HG03520 (cell line): Measurements from ENCODE around the gene CFAP65.

Experiments
- ATAC-seq: cut with Tn5 transposase; IDR thresholded peaks from one replicate; pipeline ENCODE4 v1.9.1; 2021; ENCODE audit warnings: mild to moderate bottlenecking, moderate library complexity; ENCODE audit not compliant: unreplicated experiment

The CFAP65 gene

DNA sequence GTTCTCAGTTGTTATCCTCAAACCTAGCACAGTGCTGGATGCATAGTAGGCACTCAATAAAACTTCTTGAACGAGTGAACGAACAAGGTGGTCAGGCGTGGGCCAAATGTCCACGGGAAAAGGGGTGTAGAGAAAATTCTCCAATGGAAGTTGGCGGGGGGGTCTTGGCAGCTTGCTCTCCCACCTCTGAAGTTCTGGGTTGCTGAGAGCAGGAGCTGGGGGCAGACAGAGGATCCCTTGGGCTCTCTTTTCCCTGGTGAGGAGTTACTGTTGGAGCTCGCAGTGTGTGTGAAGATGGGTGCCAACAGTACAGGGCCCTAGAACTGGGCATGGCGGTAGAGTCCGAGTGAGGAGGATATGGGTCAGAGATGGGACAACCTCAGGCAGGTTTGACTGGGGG is 45.8 kb downstream of the CFAP65 start:
- no peak for ATAC-seq

DNA sequence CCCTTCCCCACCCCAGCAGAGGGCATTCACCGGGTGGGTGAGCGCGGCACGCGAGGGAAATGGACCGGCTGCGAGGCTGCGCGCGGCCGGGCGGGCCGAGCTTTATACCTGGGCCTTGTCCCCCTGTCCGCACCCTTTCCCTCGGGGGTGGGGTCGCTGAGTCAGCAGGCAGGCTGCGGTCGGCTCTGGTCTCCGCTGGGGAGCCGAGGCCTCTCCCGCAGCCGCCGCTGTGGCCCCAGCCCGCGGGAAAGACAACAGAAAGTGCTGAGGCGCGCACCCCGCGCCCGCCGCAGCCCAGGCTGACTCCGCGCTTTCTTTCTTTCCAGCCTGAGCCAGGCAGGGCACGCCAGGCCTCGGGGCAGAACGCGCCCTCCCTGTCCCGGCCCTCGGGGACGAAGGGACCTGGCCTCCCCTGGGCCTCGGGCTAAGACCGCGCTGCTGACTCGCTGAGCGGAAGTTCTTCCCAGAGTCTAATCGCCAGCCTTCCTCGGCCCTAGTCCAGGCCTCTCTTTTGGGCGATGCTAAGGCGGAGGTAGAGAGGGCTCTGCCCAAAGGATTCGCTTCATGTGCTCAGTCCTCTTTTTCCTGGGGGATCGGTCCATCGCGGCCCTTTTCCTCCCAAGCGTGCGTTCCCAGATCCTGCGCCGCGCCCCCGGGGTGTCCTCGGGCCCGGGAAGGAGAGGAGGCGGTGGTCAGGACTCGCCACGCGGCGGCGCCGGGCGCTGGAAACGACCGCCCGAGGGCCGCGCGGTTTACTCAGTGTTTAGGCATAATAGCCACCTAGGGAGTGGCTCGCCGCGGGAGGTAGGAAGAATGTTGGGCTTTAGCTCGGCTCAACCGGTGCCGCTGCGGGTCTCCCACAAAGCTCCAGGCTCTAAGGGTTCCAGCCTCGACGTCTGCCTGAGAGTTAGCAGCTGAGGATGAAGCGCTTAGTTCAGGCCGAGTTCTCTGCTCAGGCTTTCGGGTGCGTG is 47.7 kb downstream of the CFAP65 start, which contains the start of gene CRYBA2:
Gene CRYBA2 (minus strand): TSS at position 78 of the 971 bp plus-strand sequence. CDS start 246 bp downstream, outside the sequence.
- ATAC-seq, result no peak

DNA sequence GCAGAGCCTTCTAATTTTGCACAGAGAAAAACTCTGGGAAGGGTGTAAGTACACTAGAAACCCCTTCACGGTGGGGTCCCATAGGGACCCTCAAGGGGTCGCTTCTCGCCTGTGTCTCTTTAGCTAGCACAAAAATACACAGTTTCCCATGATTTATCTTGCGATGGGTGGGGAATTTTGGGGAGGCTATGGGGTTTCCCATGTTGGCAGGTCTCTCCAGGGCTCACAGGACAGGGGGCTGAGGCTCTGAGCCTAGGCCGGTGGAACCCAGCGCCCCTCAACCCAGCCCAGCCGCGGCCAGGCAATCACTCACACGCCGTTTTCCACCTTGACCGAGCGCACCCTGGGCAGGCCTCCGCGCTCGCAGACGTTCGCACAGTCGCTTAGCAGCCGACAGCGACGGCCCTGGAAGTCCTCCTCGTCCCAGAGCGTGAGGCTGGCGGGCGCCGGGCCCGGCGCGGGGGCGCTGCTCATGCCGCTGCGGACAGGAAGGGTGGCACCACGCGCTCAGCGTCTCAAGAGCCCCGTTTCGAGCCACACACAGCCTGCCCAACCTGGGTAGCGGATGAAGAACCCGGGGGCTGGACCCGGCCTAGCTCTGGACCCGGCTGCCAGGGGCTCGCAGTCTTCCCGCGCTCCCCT is 48.5 kb downstream of the CFAP65 start:
- ATAC-seq, result no peak

- ATAC-seq, result no peak
Measured at GRCh38 chr2:218992196-218992595, 49.1 kb downstream of the CFAP65 start.

- ATAC-seq, result no peak
Measured at GRCh38 chr2:218991674-218992168, 49.6 kb downstream of the CFAP65 start.

DNA sequence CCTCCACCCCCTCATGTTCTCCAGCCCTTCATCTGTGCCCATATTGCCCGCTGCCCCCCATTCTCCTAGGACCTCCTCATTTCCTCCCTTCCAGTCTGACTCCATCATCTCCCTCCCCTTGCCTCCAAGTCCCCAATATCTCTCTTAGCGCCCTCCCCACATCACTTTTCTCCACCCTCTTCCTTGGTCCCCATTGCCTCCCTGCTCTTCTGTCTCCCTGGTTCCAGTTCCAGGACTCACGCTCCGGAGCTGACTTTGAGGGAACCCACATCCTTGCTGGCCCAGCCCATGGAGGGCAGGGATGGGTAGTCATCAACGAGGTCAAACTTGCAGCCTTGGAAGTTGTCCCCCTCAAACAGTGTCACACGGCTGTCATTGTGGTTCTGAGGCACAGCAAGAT is 50.7 kb downstream of the CFAP65 start:
- ATAC-seq, result no peak

GRCh38 chr2:218990052-218990451 is 51.3 kb downstream of the CFAP65 start:
- no peak for ATAC-seq

- ATAC-seq, result no peak
Measured at GRCh38 chr2:218988650-218989049, 52.7 kb downstream of the CFAP65 start.

DNA sequence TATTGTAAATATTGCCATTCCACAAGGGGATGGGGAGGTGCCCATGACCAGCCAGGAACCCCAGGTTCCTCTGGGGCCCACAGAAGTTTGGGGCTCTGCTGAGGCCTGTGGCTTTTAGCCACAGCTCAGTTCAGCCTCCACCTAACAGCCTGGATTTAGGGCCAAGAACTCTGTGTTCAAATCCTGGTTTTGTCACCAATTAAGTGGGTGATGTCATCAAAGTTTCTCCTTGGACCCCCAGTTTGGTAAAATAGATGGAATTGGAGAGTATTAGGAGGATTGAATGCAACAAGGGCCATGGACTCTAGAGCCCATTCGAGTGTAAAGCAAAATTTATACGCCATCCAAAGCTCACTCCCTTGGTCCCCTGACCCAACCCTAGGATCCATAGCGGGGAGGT is 53.2 kb downstream of the CFAP65 start:
- ATAC-seq, result no peak

DNA sequence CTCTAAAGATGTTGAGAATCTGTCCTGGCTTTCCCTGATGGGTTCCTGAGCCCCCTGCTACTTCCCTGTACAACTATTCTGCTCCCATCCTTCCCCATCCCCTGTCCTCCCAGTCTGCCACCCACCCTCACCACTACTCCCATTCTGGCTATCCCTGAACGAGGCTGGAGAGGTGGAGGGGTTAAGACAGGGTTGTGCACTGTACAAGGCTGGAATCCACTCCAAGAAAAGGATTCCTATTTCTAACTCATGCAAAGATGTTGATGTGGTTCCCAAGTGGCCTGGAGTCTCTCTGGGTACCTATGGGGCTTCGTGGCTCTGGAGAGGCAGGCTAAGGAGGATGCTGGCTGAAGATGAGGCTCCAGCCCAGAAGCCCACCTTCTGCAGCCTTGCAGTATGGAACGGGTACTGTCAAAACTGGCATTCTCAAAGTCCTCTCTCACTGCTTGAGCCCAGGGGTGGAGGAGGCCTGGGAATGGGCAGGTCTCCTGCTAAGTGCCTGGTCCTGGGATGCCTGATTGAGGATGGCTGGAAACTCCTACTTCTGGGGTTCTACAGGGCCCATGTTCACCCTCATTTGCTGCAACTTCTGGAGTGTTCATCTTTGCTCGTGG is 55.1 kb downstream of the CFAP65 start:
- ATAC-seq, result no peak

DNA sequence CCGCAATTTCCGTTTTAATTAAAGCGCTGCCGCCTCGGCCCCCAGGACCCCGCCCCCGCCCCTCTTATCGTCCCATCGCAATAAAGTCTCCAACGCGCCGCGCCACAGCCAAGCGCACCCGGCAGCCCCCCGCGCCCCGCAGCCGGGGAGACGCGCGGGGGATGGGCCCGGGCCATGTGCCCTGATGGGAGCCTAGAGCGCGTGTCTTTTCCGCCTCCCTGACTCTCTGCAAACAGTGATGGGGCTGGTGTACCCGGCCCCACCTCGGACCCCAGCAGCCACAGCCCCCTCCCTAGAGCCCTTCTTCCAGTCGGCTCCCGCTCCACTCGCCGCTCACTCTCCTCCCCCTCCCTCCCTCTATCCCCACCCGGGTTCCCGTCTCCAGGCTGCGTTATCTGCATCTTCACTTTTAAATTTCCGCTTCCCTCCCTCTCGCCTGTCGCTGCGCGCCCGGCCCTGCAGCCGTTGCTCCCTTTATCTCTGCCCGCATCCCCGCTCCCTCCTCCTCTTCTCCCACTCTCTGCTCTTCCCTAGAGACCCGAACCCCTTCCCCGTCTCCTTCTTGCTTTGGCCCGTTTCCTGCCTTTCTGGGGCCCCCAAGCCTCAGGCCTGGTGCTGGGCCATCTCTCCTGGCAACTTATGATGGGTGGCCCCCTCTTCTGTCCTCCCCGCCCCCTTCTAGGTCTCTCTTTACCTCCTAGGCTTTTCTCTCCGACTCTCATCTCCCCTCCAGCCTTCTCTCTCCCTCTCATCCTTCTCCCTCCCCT is 55.8 kb downstream of the CFAP65 start:
- no peak for ATAC-seq

GRCh38 chr2:218985021-218985324 is 56.3 kb downstream of the CFAP65 start, which contains the start of gene FEV:
FEV (minus strand) TSS chr2:218985184; CDS start chr2:218985075, 109 bp downstream.
- ATAC-seq, result no peak

DNA sequence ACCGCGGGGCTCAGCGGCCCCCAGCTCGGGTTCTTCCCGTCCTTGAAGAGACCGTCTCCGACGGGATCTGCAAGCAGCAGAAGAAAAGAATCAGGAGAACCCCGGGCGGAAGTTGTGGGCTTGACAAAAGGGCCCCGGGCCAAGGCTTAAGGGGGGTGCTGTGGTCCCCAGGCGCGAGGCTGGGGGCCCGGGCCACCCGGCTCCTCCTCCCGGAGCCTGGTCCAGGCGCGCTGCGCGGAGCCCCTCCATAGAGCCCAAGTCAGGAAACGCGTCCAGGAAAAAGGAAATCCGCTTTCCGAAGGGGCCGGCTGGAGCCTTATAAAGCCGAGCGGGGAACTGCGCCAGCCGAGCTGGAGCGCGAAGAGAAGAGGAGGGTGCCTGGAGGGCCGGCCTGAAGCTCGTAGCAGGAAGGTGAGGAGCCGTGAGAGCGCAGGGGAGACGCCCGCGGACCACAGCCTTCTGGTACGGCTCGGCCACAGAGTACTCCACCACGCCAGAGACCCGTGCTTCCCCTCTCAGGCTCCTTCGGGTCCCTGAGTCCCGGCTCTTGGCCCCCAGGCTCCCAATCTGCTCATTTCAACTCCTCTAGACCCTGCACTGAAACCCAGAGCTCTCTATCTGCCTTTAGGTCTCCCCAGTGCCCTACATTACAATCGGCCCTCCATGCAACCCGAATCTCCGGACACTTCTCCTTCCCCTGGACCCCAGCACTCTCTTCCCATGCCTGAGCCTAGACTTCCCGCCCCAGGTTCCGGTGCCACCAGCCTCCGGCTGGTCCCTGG is 56.9 kb downstream of the CFAP65 start:
- ATAC-seq, result no peak

DNA sequence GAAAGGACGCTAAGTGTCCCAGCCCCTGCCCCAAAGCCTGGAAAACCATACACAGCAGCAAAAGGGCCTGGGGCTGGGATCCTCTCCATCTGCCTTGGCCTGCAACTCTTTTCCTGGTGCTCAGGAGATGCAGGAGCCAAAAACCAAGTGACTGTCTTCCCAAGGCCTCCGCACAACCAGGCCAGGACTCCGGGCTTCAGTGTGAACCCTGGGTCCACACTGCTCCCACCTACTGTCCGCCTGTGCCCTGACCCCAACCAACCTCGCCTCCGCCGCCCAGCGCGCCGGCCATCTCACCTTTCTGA is 57.4 kb downstream of the CFAP65 start:
- no peak for ATAC-seq

DNA sequence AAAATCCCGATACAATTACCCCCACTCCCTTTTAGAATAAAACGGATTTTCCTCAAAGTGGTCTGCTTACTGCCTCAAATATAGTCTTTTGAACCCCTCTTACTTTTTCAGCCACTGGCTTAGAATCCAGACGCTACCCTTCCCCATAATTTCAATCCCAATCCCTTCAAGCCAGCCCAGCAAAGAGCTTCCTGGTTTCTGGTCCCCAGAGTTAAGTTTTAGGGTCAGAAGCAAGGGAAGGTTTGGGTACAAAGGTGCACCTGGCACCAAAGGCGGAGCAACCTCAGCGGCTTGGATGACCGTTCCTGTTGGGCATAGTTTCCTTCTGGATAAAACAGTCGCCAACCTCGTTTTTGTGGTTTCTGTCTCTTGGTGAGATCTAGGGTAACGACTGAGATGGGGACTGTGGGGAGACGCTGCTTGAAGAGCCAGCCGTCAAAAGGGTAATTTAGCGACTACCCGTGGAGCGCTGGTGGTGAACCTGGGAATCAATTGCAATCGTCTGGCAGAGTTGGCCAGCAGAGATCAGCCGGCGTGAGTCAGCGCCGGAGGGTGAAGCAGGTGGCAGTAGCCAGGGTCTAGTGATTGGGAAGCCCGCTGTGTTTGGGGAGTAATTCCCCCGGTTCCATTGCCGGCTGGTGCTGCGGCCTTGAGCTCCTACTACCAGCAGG is 57.9 kb downstream of the CFAP65 start:
- ATAC-seq, result no peak

- ATAC-seq, result no peak
Measured at GRCh38 chr2:218982586-218983262, 58.6 kb downstream of the CFAP65 start.

DNA sequence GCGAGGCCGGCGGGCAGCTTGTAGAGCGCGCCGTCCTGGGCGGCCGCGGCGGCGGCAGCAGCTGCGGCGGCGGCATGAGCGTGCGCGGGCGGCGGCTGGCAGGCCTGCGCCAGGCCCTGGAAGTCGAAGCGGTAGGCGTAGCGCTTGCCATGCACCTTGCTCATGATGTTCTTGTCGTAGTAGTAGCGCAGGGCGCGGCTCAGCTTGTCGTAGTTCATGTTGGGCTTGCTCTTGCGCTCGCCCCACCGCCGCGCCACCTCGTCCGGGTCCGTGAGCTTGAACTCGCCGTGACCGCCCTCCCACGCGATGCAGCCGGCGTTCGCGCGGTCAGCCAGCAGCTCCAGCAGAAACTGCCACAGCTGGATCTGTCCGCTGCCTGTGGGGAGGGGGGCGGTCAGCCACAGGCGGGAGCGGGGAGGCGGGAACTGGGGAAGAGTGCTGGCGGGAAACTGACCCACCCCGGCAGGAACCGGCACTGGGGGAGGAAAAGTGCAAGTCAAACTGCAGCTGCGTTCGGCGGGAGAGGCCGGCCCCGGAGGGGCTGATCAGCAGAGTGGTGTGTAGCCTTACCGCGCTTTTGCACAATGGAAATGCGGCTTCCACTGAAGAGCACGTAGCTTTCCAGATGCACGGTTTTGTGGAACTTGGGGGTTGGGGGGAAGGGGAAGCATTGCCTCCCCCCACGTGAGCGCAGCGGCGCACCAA is 59.3 kb downstream of the CFAP65 start:
- no peak for ATAC-seq

DNA sequence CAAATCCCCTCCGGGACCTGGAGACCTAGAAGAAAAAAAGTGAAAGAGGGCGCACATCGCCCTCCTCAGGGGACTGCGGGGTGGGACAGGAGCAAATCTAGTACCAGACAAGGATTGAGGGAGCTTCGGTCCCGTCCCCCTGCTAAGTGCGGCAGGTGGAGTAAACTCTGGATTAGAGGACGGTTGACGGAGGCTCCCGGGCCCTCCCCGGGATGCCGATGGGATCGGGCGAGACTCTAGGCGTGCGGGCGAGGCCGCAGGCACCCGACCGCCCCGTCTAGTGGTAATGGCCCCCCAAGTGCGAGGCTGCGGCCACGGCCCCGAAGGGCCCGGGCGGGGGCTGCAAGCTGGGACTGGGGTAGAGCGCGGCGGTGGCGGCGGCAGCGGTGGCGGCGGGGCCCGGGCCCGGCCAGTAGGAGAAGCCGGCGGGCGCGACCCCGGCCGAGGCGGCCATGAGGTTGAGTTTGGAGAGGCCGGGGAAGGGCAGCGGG is 59.9 kb downstream of the CFAP65 start:
- ATAC-seq, result no peak
